ENCODE measurements around the gene MUTYH. TPM values are rescaled to one million over a fixed set of nuclear protein-coding genes. Genes with fewer than 3 reads are reported as not detected.
"Not testable (repeated sequence)": the region's sequence is repeated elsewhere in the genome, so short reads cannot be mapped to it uniquely, and the experiment has no call there.

Gene MUTYH
- total RNA-seq, 1 experiment from 2014 or later: 65.7 TPM

DNA sequence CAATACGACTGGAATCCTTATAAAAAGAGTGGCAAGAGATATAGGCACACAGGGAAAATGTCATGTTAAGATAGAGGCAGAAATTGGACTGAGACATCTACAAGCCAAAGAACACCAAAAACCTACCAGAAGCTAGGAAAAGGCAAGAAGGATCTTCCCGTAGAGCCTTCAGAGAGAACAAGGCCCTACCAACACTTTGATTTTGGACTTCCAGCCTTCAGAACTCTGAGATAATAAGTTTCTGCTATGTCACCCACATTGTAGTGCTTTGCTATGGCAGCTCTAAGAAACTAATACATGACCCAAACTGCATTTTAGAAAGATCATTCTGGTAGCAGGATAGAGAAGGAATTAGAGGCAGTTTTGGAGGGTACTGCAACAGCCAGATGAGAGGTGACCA lies 24.1 kb upstream of the MUTYH start:
- H3K27ac Mint-ChIP-seq: peak overlapping the region; percentile 17; the same call in 1 of the 2 replicates
- H3K4me1 Mint-ChIP-seq: peaks cover 22% of the 10 kb centered on the region
- H3K9me3 Mint-ChIP-seq: no peaks in the 10 kb centered on the region
- POLR2A ChIA-PET: no interaction called here
- DNase-seq (ENCODE audit: low spot score) (no peak), ATAC-seq (no peak)
- TF ChIP-seq NR2C2 (CRISPR knock-in tag; IDR thresholded peaks at IDR 0.05): no peak
- TF ChIP-seq GTF2I (CRISPR knock-in tag; conservative IDR thresholded peaks at IDR 0.05): no peak
- TF ChIP-seq, protein P1, sequence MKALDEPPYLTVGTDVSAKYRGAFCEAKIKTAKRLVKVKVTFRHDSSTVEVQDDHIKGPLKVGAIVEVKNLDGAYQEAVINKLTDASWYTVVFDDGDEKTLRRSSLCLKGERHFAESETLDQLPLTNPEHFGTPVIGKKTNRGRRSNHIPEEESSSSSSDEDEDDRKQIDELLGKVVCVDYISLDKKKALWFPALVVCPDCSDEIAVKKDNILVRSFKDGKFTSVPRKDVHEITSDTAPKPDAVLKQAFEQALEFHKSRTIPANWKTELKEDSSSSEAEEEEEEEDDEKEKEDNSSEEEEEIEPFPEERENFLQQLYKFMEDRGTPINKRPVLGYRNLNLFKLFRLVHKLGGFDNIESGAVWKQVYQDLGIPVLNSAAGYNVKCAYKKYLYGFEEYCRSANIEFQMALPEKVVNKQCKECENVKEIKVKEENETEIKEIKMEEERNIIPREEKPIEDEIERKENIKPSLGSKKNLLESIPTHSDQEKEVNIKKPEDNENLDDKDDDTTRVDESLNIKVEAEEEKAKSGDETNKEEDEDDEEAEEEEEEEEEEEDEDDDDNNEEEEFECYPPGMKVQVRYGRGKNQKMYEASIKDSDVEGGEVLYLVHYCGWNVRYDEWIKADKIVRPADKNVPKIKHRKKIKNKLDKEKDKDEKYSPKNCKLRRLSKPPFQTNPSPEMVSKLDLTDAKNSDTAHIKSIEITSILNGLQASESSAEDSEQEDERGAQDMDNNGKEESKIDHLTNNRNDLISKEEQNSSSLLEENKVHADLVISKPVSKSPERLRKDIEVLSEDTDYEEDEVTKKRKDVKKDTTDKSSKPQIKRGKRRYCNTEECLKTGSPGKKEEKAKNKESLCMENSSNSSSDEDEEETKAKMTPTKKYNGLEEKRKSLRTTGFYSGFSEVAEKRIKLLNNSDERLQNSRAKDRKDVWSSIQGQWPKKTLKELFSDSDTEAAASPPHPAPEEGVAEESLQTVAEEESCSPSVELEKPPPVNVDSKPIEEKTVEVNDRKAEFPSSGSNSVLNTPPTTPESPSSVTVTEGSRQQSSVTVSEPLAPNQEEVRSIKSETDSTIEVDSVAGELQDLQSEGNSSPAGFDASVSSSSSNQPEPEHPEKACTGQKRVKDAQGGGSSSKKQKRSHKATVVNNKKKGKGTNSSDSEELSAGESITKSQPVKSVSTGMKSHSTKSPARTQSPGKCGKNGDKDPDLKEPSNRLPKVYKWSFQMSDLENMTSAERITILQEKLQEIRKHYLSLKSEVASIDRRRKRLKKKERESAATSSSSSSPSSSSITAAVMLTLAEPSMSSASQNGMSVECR (CRISPR knock-in tag; IDR thresholded peaks at IDR 0.05; ENCODE audit: borderline replicate concordance): no peak
- TF ChIP-seq, protein P2, sequence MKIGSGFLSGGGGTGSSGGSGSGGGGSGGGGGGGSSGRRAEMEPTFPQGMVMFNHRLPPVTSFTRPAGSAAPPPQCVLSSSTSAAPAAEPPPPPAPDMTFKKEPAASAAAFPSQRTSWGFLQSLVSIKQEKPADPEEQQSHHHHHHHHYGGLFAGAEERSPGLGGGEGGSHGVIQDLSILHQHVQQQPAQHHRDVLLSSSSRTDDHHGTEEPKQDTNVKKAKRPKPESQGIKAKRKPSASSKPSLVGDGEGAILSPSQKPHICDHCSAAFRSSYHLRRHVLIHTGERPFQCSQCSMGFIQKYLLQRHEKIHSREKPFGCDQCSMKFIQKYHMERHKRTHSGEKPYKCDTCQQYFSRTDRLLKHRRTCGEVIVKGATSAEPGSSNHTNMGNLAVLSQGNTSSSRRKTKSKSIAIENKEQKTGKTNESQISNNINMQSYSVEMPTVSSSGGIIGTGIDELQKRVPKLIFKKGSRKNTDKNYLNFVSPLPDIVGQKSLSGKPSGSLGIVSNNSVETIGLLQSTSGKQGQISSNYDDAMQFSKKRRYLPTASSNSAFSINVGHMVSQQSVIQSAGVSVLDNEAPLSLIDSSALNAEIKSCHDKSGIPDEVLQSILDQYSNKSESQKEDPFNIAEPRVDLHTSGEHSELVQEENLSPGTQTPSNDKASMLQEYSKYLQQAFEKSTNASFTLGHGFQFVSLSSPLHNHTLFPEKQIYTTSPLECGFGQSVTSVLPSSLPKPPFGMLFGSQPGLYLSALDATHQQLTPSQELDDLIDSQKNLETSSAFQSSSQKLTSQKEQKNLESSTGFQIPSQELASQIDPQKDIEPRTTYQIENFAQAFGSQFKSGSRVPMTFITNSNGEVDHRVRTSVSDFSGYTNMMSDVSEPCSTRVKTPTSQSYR (CRISPR knock-in tag; IDR thresholded peaks at IDR 0.05): no peak
- no peak for TF ChIP-seq HMGA2 (CRISPR knock-in tag; IDR thresholded peaks at IDR 0.05)
- no peaks in the 10 kb centered on the region for H3K36me3 Mint-ChIP-seq
- CTCF ChIA-PET: interaction anchor here (1.0 to 1.2 kb wide), 2 partner anchors 127 to 129 kb away, joined by 3 to 5 read pairs; partner anchors contain the start of gene TESK2
- H3K27me3 Mint-ChIP-seq (ENCODE audit: low read depth): no peaks in the 10 kb centered on the region
- H3K4me3 Mint-ChIP-seq: no peak overlapping the region

DNA sequence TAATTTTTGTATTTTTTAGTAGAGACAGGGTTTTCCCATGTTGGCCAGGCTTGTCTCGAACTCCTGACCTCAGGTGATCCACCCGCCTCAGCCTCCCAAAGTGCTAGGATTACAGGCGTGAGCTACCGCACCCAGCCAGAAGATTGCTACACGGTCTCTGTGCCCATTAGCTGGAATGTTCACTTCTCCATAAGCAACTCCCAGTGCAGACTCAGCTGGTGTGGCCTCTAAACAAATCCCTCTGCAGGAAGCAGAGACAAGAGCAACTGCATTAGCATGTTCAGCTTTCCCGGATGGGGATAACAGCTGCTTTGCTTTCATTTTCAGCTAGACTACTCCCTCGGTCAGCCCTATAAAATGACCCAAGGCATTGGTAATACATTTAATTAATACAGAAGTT lies 20.7 kb upstream of the MUTYH start:
- ATAC-seq (peak; percentile 84), DNase-seq (ENCODE audit: low spot score) (peak; percentile 35)
- CTCF ChIA-PET: interaction anchor here (0.8 to 6.5 kb wide), 15 partner anchors 13 to 141 kb away, joined by 3 to 170 read pairs (median 5); partner anchors contain the start of genes CCDC163, MMACHC, MUTYH and TESK2
- POLR2A ChIA-PET: interaction anchor here (1.0 to 1.6 kb wide), 4 partner anchors 21 to 147 kb away, joined by 3 to 7 read pairs (median 3); partner anchors contain the start of genes MUTYH, TESK2 and TOE1
- H3K27ac Mint-ChIP-seq: peak overlapping the region; percentile 95
- peaks cover 26% of the 10 kb centered on the region for H3K4me1 Mint-ChIP-seq
- H3K27me3 Mint-ChIP-seq (ENCODE audit: low read depth); H3K9me3 Mint-ChIP-seq; H3K36me3 Mint-ChIP-seq: not testable (repeated sequence)
- TF ChIP-seq, protein P3, sequence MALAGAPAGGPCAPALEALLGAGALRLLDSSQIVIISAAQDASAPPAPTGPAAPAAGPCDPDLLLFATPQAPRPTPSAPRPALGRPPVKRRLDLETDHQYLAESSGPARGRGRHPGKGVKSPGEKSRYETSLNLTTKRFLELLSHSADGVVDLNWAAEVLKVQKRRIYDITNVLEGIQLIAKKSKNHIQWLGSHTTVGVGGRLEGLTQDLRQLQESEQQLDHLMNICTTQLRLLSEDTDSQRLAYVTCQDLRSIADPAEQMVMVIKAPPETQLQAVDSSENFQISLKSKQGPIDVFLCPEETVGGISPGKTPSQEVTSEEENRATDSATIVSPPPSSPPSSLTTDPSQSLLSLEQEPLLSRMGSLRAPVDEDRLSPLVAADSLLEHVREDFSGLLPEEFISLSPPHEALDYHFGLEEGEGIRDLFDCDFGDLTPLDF (CRISPR knock-in tag; IDR thresholded peaks at IDR 0.05): 0 out of 2 replicates have a peak, but pooled peaks have one; percentile 14
- H3K4me3 Mint-ChIP-seq: peak overlapping the region; percentile 55

DNA sequence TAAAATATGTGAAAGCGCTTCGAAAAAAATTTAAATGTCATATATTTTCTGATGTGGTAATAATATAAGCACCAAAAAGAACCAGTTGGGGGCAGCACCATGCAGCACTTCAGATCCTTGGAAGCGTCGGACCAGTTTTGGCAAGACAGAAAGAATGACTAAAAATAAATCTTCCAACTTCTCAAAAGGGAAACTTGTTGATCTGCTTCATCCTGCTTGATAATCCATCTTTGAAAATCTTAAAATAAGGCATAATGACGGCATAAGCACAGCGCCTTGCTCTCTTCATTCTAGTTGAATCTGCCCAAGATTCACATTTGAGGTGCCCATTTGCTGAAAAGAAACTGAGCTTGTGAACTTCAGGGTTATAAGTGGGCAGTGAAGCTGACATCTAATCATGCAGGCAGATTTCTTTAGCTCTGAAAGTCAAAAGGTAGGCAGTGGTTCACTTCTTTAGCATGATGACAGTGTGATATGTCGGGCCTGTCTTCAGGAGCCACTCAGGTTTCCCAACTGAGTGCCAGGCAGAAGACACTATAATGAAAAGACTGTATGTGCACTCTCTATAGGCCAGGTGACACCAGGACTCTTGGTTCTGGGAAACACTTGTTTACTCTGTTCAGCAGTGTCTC lies 19.8 kb upstream of the MUTYH start:
- ATAC-seq: peak; percentile 50
- DNase-seq (ENCODE audit: low spot score): peak; percentile 32
- ChIA-PET POLR2A (interaction anchor here (0.7 to 1.6 kb wide), 4 partner anchors 13 to 148 kb away, joined by 3 to 7 read pairs (median 4); partner anchors contain the start of gene TESK2), CTCF (interaction anchor here (0.5 to 6.5 kb wide), 26 partner anchors 12 to 346 kb away, joined by 3 to 170 read pairs (median 4); partner anchors contain the start of genes CCDC163, MMACHC, MUTYH and TESK2)
- peak overlapping the region; percentile 55 for H3K4me3 Mint-ChIP-seq
- TF ChIP-seq, protein P4, sequence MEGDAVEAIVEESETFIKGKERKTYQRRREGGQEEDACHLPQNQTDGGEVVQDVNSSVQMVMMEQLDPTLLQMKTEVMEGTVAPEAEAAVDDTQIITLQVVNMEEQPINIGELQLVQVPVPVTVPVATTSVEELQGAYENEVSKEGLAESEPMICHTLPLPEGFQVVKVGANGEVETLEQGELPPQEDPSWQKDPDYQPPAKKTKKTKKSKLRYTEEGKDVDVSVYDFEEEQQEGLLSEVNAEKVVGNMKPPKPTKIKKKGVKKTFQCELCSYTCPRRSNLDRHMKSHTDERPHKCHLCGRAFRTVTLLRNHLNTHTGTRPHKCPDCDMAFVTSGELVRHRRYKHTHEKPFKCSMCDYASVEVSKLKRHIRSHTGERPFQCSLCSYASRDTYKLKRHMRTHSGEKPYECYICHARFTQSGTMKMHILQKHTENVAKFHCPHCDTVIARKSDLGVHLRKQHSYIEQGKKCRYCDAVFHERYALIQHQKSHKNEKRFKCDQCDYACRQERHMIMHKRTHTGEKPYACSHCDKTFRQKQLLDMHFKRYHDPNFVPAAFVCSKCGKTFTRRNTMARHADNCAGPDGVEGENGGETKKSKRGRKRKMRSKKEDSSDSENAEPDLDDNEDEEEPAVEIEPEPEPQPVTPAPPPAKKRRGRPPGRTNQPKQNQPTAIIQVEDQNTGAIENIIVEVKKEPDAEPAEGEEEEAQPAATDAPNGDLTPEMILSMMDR (IDR thresholded peaks at IDR 0.05): peak; percentile 20; the same call in 1 of the 2 replicates
- no peak for TF ChIP-seq ZBTB21 (CRISPR knock-in tag; IDR thresholded peaks at IDR 0.05; ENCODE audit: borderline replicate concordance)
- peaks cover 30% of the 10 kb centered on the region for H3K4me1 Mint-ChIP-seq
- H3K36me3 Mint-ChIP-seq: no peaks in the 10 kb centered on the region
- H3K9me3 Mint-ChIP-seq: no peaks in the 10 kb centered on the region
- peak overlapping the region; percentile 95 for H3K27ac Mint-ChIP-seq
- H3K27me3 Mint-ChIP-seq (ENCODE audit: low read depth): no peaks in the 10 kb centered on the region

Measured in WTC11 (cell line).